MM.1S (cell line): ENCODE results near the gene BCL11B.

Experiments
- DNase-seq: peaks from one replicate; pipeline ENCODE4 v3.0.0-alpha.2; 2015
- H2AFZ ChIP-seq: fragments of 300-600 bp; sonication (generic); 2 replicates; pipeline ENCODE4 v1.6.0; 2016; ENCODE audit warnings: antibody characterized with exemption, low read length
- H3F3A ChIP-seq: fragments of 300-600 bp; sonication (generic); 2 replicates; pipeline ENCODE4 v1.6.1; 2016; ENCODE audit warnings: mild to moderate bottlenecking, antibody characterized with exemption, low read length, moderate library complexity, mixed read lengths; ENCODE audit not compliant: insufficient read depth
- H3K27ac ChIP-seq: fragments of 300-600 bp; sonication (generic); 2 replicates; pipeline ENCODE4 v1.5.1; 2016; ENCODE audit warnings: mild to moderate bottlenecking, low read length
- H3K27me3 ChIP-seq: fragments of 300-600 bp; sonication (generic); replicated peaks from 2 replicates; pipeline ENCODE4 v1.6.0; 2016; ENCODE audit warnings: low read length; ENCODE audit not compliant: insufficient read depth
- H3K36me3 ChIP-seq: fragments of 300-600 bp; sonication (generic); replicated peaks from 2 replicates; pipeline ENCODE4 v1.6.1; 2016; ENCODE audit warnings: mild to moderate bottlenecking, low read length, mixed read lengths; ENCODE audit not compliant: insufficient read depth
- H3K4me1 ChIP-seq: fragments of 300-600 bp; sonication (generic); 2 replicates; pipeline ENCODE4 v1.6.1; 2016; ENCODE audit warnings: low read length, mixed read lengths
- H3K4me2 ChIP-seq: fragments of 300-600 bp; sonication (generic); 2 replicates; pipeline ENCODE4 v1.6.0; 2016; ENCODE audit warnings: low read depth, low read length
- H3K4me3 ChIP-seq: fragments of 300-600 bp; sonication (generic); 2 replicates; pipeline ENCODE4 v1.5.1; 2016; ENCODE audit warnings: low read length, mixed read lengths
- H3K79me2 ChIP-seq: fragments of 300-600 bp; sonication (generic); 2 replicates; pipeline ENCODE4 v1.6.1; 2016; ENCODE audit warnings: mixed run types, low read length, mixed read lengths
- H3K9ac ChIP-seq: fragments of 300-600 bp; sonication (generic); 2 replicates; pipeline ENCODE4 v1.6.1; 2016; ENCODE audit warnings: low read length, mixed read lengths
- H3K9me2 ChIP-seq: fragments of 300-600 bp; sonication (generic); replicated peaks from 2 replicates; pipeline ENCODE4 v1.6.1; 2016; ENCODE audit warnings: mild to moderate bottlenecking, low read length, mixed read lengths; ENCODE audit not compliant: insufficient read depth
- H3K9me3 ChIP-seq: fragments of 300-600 bp; sonication (generic); replicated peaks from 2 replicates; pipeline ENCODE4 v1.6.1; 2016; ENCODE audit warnings: mild to moderate bottlenecking, low read length, mixed read lengths; ENCODE audit not compliant: insufficient read depth
- H4K20me1 ChIP-seq: fragments of 300-600 bp; sonication (generic); 2 replicates; pipeline ENCODE4 v1.6.1; 2016; ENCODE audit warnings: mild to moderate bottlenecking, low read length, moderate library complexity, mixed read lengths; ENCODE audit not compliant: insufficient read depth
- CTCF ChIP-seq: fragments of 300-600 bp; sonication (generic); IDR thresholded peaks from 2 replicates; pipeline ENCODE4 v1.5.1; 2016; ENCODE audit warnings: antibody characterized with exemption, low read length, mixed read lengths
- EZH2 ChIP-seq: fragments of 300-600 bp; sonication (generic); optimal IDR thresholded peaks from 2 replicates; pipeline ENCODE3; 2017; ENCODE audit warnings: low read depth, mild to moderate bottlenecking, antibody characterized with exemption, low read length, mixed read lengths
- EZH2phosphoT487 ChIP-seq: fragments of 300-600 bp; sonication (generic); IDR thresholded peaks from 2 replicates; pipeline ENCODE4 v1.6.1; 2018; ENCODE audit warnings: antibody characterized with exemption, low read length

The BCL11B gene

GRCh38 chr14:99257673-99258221 is 14.2 kb downstream of the BCL11B start:
- Histone ChIP-seq H2AFZ (no peak overlapping the region), H3F3A (no peaks in the 10 kb centered on the region), H3K4me2 (no peak overlapping the region), H3K27me3 (no peaks in the 10 kb centered on the region), H3K4me1 (no peaks in the 10 kb centered on the region), H3K9ac (no peak overlapping the region), H3K27ac (no peak overlapping the region), H3K4me3 (no peak overlapping the region), H3K79me2 (no peaks in the 10 kb centered on the region), H3K9me2 (no peaks in the 10 kb centered on the region), H4K20me1 (no peaks in the 10 kb centered on the region), H3K9me3 (no peaks in the 10 kb centered on the region), H3K36me3 (no peaks in the 10 kb centered on the region)
- TF ChIP-seq EZH2phosphoT487, result no peak
- no peak for TF ChIP-seq EZH2
- no peak for TF ChIP-seq CTCF
- DNase-seq, result no peak

GRCh38 chr14:99257122-99257672 is 14.8 kb downstream of the BCL11B start:
- H3K4me2 ChIP-seq, result no peak overlapping the region
- H3K36me3 ChIP-seq, result no peaks in the 10 kb centered on the region
- TF ChIP-seq EZH2phosphoT487 (no peak), EZH2 (no peak), CTCF (no peak)
- no peak for DNase-seq
- no peaks in the 10 kb centered on the region for H3F3A ChIP-seq
- H3K79me2 ChIP-seq, result no peaks in the 10 kb centered on the region
- no peak overlapping the region for H3K27ac ChIP-seq
- H3K9ac ChIP-seq, result no peak overlapping the region
- no peaks in the 10 kb centered on the region for H3K27me3 ChIP-seq
- no peaks in the 10 kb centered on the region for H4K20me1 ChIP-seq
- no peaks in the 10 kb centered on the region for H3K9me3 ChIP-seq
- no peaks in the 10 kb centered on the region for H3K9me2 ChIP-seq
- no peaks in the 10 kb centered on the region for H3K4me1 ChIP-seq
- no peak overlapping the region for H2AFZ ChIP-seq
- no peak overlapping the region for H3K4me3 ChIP-seq

GRCh38 chr14:99256483-99256874 is 15.5 kb downstream of the BCL11B start:
- no peak overlapping the region for H3K4me2 ChIP-seq
- no peak overlapping the region for H2AFZ ChIP-seq
- no peak overlapping the region for H3K27ac ChIP-seq
- H3K27me3 ChIP-seq, result no peaks in the 10 kb centered on the region
- no peak overlapping the region for H3K4me3 ChIP-seq
- no peak overlapping the region for H3K9ac ChIP-seq
- TF ChIP-seq EZH2 (no peak), CTCF (no peak), EZH2phosphoT487 (no peak)
- no peaks in the 10 kb centered on the region for H3F3A ChIP-seq
- H3K36me3 ChIP-seq, result no peaks in the 10 kb centered on the region
- no peaks in the 10 kb centered on the region for H3K9me2 ChIP-seq
- H4K20me1 ChIP-seq, result no peaks in the 10 kb centered on the region
- no peaks in the 10 kb centered on the region for H3K79me2 ChIP-seq
- no peaks in the 10 kb centered on the region for H3K9me3 ChIP-seq
- DNase-seq, result no peak
- H3K4me1 ChIP-seq, result no peaks in the 10 kb centered on the region
